HFFc6 (cell line): ENCODE results near the gene ITGA6. TPM values are rescaled to one million over a fixed set of nuclear protein-coding genes. Genes with fewer than 3 reads are reported as not detected.

ENCODE experiments used
- DNase-seq: peaks from one replicate; pipeline ENCODE4 v3.0.0-alpha.2; 2018
- H3K27ac Mint-ChIP-seq: 2 replicates; pipeline ENCODE4 v1.8.0; 2020; ENCODE audit warnings: mild to moderate bottlenecking, mixed read lengths
- H3K27me3 Mint-ChIP-seq: 2 replicates; pipeline ENCODE4 v1.8.0; 2021; ENCODE audit warnings: mild to moderate bottlenecking, moderate library complexity, mixed read lengths; ENCODE audit not compliant: insufficient read depth
- H3K36me3 Mint-ChIP-seq: 2 replicates; pipeline ENCODE4 v1.8.0; 2021; ENCODE audit warnings: low read depth, mixed read lengths
- H3K4me1 Mint-ChIP-seq: 2 replicates; pipeline ENCODE4 v1.8.0; 2020; ENCODE audit warnings: low read depth, mixed read lengths
- H3K4me3 Mint-ChIP-seq: 2 replicates; pipeline ENCODE4 v1.8.0; 2020; ENCODE audit warnings: mild to moderate bottlenecking, moderate library complexity, mixed read lengths
- H3K9me3 Mint-ChIP-seq: 2 replicates; pipeline ENCODE4 v1.8.0; 2020; ENCODE audit warnings: mild to moderate bottlenecking, mixed read lengths
- long read RNA-seq: library from polyadenylated mRNA; unstranded; transcript quantifications from one replicate; pipeline ENCODE4 v2.0.0, GENCODE V29; 2019
- total RNA-seq, 6 experiments: library from RNA; stranded (reverse); fragmentation: NEBNext Ultra II Directional; extraction: Animal tissue kit (Norgen Biotek cat#: 25700); gene quantifications; 2 replicates in 1 of 6; 3 replicates in 5 of 6; pipeline ENCODE4 v1.2.3, GENCODE V29; 2021
- TF ChIP-seq, protein P1 (sequence below): fragments of 200-600 bp; sonication (generic); IDR thresholded peaks from 2 replicates; pipeline ENCODE4 v1.5.0; 2021; ENCODE audit warnings: antibody characterized with exemption, mild to moderate bottlenecking

Gene ITGA6
- total RNA-seq: 100 to 1,000 TPM; 143 to 270 (median 148) TPM
- long read RNA-seq, full-length matches to known transcripts: 8 of 79 reads
- long read RNA-seq, partial matches to known transcripts: 36 of 79 reads
- long read RNA-seq, other reads (novel, unspliced or antisense): 35 of 79 reads

DNA sequence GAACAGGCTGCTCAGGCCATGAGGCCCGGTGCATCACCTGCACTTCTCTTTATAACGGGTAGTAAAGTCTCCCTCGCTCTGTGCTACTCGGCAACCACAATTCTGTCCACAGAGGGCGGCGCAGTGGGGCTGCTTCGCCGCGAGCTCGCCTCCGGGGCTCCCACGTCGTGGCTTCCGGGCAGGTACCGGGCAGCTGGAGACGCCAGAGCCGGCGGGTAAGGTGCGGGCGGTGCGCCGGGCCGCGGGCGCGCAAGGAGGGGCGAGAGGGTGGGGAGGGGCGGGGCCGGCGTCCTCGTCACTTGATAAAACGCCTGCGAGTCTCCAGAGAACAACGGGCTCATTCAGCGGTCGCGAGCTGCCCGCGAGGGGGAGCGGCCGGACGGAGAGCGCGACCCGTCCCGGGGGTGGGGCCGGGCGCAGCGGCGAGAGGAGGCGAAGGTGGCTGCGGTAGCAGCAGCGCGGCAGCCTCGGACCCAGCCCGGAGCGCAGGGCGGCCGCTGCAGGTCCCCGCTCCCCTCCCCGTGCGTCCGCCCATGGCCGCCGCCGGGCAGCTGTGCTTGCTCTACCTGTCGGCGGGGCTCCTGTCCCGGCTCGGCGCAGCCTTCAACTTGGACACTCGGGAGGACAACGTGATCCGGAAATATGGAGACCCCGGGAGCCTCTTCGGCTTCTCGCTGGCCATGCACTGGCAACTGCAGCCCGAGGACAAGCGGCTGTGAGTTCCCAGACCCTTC, at the start of gene ITGA6:
Gene ITGA6, plus strand, starts transcription at position 331 of the 734 bp plus-strand sequence.
- no peaks in the 10 kb centered on the region for H3K36me3 Mint-ChIP-seq
- DNase-seq: peak; percentile 62
- no peaks in the 10 kb centered on the region for H3K9me3 Mint-ChIP-seq
- no peaks in the 10 kb centered on the region; the same call in 1 of the 2 replicates for H3K27me3 Mint-ChIP-seq
- H3K27ac Mint-ChIP-seq: peak within 1 kb of the TSS; percentile 65
- H3K4me1 Mint-ChIP-seq: peaks cover 44% of the 10 kb centered on the region
- H3K4me3 Mint-ChIP-seq: peak within 1 kb of the TSS; percentile 89
- TF ChIP-seq, protein P1, sequence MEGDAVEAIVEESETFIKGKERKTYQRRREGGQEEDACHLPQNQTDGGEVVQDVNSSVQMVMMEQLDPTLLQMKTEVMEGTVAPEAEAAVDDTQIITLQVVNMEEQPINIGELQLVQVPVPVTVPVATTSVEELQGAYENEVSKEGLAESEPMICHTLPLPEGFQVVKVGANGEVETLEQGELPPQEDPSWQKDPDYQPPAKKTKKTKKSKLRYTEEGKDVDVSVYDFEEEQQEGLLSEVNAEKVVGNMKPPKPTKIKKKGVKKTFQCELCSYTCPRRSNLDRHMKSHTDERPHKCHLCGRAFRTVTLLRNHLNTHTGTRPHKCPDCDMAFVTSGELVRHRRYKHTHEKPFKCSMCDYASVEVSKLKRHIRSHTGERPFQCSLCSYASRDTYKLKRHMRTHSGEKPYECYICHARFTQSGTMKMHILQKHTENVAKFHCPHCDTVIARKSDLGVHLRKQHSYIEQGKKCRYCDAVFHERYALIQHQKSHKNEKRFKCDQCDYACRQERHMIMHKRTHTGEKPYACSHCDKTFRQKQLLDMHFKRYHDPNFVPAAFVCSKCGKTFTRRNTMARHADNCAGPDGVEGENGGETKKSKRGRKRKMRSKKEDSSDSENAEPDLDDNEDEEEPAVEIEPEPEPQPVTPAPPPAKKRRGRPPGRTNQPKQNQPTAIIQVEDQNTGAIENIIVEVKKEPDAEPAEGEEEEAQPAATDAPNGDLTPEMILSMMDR: peak; percentile 65

DNA sequence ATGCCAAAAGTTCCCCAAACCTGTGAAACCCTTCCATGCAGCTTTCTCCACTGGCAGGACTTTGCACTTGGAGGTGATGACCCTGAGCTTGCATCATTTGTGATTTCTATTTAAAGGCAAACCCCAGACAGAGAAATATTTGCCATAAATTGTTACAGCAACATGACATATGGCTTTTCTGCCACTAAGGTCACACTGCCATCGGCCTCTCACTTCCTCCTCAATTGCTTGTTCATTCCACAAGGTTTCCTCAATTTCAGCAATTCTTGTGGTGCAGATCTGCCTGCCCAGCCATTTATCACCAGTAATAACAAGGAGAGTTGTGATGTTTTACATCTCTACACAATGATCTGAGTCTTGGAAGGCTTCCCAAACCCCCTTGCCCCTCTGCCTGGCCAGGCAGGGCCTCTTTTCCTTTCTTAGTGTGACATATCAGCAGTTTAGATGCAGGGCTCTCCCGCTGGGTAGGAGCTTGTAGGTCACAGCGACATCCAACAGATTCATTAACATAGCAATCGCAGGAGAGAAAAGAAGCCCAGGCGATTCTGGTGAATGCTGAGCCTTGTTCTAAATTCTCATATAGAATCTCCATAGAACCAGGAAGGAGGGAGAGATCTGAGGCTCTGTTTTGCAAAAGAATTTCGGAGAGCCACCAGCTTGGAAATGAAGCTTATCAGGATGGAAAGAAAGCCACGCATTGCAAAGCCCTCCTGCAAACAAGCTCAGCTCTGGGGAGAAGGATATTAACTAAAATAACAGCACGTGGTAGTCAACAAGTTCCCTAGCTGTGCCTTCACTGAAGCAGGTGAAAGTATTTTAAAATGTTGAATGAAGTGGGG, 46.7 kb upstream of the ITGA6 start:
- Mint-ChIP-seq H3K4me1 (peaks cover 17% of the 10 kb centered on the region), H3K9me3 (peaks cover 6% of the 10 kb centered on the region; the same call in 1 of the 2 replicates), H3K4me3 (no peak overlapping the region), H3K27me3 (peaks cover 2% of the 10 kb centered on the region), H3K36me3 (peaks cover 4% of the 10 kb centered on the region; the same call in 1 of the 2 replicates), H3K27ac (no peak overlapping the region)
- DNase-seq: peak; percentile 3
- TF ChIP-seq, protein P1: no peak

DNA sequence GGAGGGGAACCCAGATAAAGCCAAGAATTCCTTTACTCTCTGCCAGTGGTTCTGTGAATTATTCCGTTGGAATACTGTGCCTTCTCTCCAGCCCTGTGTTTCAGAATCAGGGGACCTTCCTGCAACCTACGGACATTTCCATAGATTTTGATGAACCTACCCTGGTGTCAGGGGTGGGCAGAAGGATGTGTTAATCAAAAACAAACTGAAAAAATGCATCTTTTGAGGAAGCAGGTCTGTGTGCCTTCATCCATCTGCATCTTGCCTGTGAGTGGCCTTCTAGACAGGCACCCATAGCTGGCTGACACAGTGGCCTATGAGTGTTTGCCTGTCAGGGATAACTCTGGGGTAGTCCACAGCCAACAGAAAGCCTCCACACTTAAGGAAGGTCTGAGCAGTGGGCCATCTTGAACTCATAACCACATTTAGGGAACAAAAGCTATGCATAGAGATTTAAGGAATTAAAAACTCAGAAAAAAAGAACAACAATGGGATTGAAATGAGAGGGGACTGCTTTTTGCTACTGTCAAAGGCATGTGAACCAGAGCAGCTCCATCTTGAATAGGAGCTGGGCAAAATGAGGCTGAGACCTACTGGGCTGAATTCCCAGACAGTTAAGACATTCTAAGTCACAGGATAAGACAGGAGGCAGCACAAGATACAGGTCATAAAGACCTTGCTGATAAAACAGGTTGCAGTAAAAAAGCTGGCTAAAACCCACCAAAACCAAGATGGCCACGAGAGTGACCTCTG, 45.9 kb upstream of the ITGA6 start:
- Mint-ChIP-seq H3K36me3 (peaks cover 4% of the 10 kb centered on the region; the same call in 1 of the 2 replicates), H3K27me3 (peaks cover 2% of the 10 kb centered on the region), H3K4me3 (no peak overlapping the region), H3K9me3 (peaks cover 6% of the 10 kb centered on the region; the same call in 1 of the 2 replicates), H3K4me1 (peaks cover 17% of the 10 kb centered on the region), H3K27ac (no peak overlapping the region)
- DNase-seq: no peak
- TF ChIP-seq, protein P1: no peak

DNA sequence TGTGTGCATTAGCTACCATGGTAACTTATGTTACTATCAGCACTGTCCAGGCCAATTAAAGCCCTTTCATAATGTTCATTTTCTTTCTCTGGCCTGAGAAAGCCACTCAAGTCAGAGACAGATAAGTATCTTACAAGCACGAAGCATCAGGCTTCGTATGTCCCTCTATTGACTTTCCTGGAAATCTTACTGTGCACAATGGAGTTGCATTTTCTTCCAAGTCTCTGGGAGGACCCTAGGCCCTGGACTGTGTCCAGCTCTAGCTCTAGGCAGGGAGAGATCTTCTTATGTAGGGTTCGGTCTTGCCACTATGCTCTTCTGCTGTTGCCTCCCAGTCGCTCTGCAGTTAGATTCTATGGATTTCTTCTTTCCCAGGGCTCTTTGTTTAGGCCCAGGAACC, 40.0 kb upstream of the ITGA6 start:
- Mint-ChIP-seq H3K9me3 (no peaks in the 10 kb centered on the region), H3K4me3 (no peak overlapping the region), H3K4me1 (no peaks in the 10 kb centered on the region), H3K36me3 (no peaks in the 10 kb centered on the region), H3K27ac (no peak overlapping the region), H3K27me3 (peaks cover 1% of the 10 kb centered on the region; the same call in 1 of the 2 replicates)
- no peak for DNase-seq
- TF ChIP-seq, protein P1: no peak
